H9 (cell line): Measurements from ENCODE around the gene C19orf47. TPM values are rescaled to one million over a fixed set of nuclear protein-coding genes. Genes with fewer than 3 reads are reported as not detected.

Experiments used
- DNase-seq: peaks from one replicate; pipeline ENCODE4 v3.0.0-alpha.2; 2017
- H2AFZ ChIP-seq: one replicate; pipeline ENCODE4 v1.6.1; 2013; ENCODE audit warnings: mild to moderate bottlenecking, low read length, control low read depth, moderate library complexity
- H2AK5ac ChIP-seq: 2 replicates; pipeline ENCODE4 v1.6.1; 2013; ENCODE audit warnings: low read length, control low read depth, mixed read lengths; ENCODE audit not compliant: insufficient read length
- H2BK120ac ChIP-seq: one replicate; pipeline ENCODE4 v1.6.1; 2013; ENCODE audit warnings: low read depth, mild to moderate bottlenecking, low read length, control low read depth, inconsistent platforms; ENCODE audit not compliant: poor library complexity, severe bottlenecking
- H2BK12ac ChIP-seq: 2 replicates; pipeline ENCODE4 v1.6.1; 2013; ENCODE audit warnings: low read length, control low read depth, mixed read lengths, low read depth; ENCODE audit not compliant: insufficient read length
- H2BK15ac ChIP-seq: 2 replicates; pipeline ENCODE4 v1.6.1; 2013; ENCODE audit warnings: low read depth, low read length, control low read depth
- H2BK20ac ChIP-seq: one replicate; pipeline ENCODE4 v1.6.1; 2013; ENCODE audit warnings: low read depth, mild to moderate bottlenecking, low read length, control low read depth, inconsistent platforms; ENCODE audit not compliant: poor library complexity, severe bottlenecking
- H2BK5ac ChIP-seq: 2 replicates; pipeline ENCODE4 v1.6.1; 2013; ENCODE audit warnings: low read length, control low read depth, mixed read lengths; ENCODE audit not compliant: insufficient read length
- H3K14ac ChIP-seq: 2 replicates; pipeline ENCODE4 v1.6.1; 2013; ENCODE audit warnings: low read length, control low read depth; ENCODE audit not compliant: insufficient read depth
- H3K18ac ChIP-seq: 2 replicates; pipeline ENCODE4 v1.6.1; 2013; ENCODE audit warnings: low read depth, mild to moderate bottlenecking, mixed read lengths, low read length, control low read depth; ENCODE audit not compliant: insufficient read length
- H3K23ac ChIP-seq: 2 replicates; pipeline ENCODE4 v1.6.1; 2013; ENCODE audit warnings: low read length, control low read depth, mixed read lengths, low read depth; ENCODE audit not compliant: insufficient read length
- H3K23me2 ChIP-seq: 2 replicates; pipeline ENCODE4 v1.6.1; 2013; ENCODE audit warnings: low read depth, mild to moderate bottlenecking, mixed read lengths, low read length, control low read depth; ENCODE audit not compliant: insufficient read length, poor library complexity, severe bottlenecking
- H3K27ac ChIP-seq: 2 replicates; pipeline ENCODE4 v1.5.1; 2013; ENCODE audit warnings: low read length, control low read depth, mixed read lengths, low read depth; ENCODE audit not compliant: insufficient read length
- H3K27me3 ChIP-seq: 2 replicates; pipeline ENCODE4 v1.6.1; 2013; ENCODE audit warnings: low read length, control low read depth, inconsistent platforms; ENCODE audit not compliant: insufficient read depth
- H3K4ac ChIP-seq: 2 replicates; pipeline ENCODE4 v1.6.1; 2013; ENCODE audit warnings: low read depth, mild to moderate bottlenecking, control low read depth, inconsistent platforms, low read length, moderate library complexity
- H3K4me1 ChIP-seq: 2 replicates; pipeline ENCODE4 v1.6.1; 2013; ENCODE audit warnings: low read length, control low read depth, inconsistent platforms; ENCODE audit not compliant: insufficient read depth
- H3K4me2 ChIP-seq: 2 replicates; pipeline ENCODE4 v1.6.1; 2013; ENCODE audit warnings: low read length, control low read depth, mixed read lengths; ENCODE audit not compliant: insufficient read length, insufficient read depth
- H3K56ac ChIP-seq: 2 replicates; pipeline ENCODE4 v1.6.1; 2013; ENCODE audit warnings: low read depth, mild to moderate bottlenecking, mixed read lengths, low read length, control low read depth; ENCODE audit not compliant: insufficient read length
- H3K79me1 ChIP-seq: 2 replicates; pipeline ENCODE4 v1.6.1; 2013; ENCODE audit warnings: low read depth, mild to moderate bottlenecking, moderate library complexity, low read length, control low read depth, inconsistent platforms; ENCODE audit not compliant: insufficient read depth, poor library complexity, severe bottlenecking
- H3K79me2 ChIP-seq: 2 replicates; pipeline ENCODE4 v1.6.1; 2013; ENCODE audit warnings: low read length, control low read depth, inconsistent platforms; ENCODE audit not compliant: insufficient read depth
- H3K9ac ChIP-seq: 2 replicates; pipeline ENCODE4 v1.6.1; 2013; ENCODE audit warnings: low read length, control low read depth, mixed read lengths; ENCODE audit not compliant: insufficient read length; ENCODE audit errors: extremely low read depth
- H3K9me3 ChIP-seq: one replicate; pipeline ENCODE4 v1.6.1; 2013; ENCODE audit warnings: low read depth, low read length, inconsistent platforms; ENCODE audit not compliant: control insufficient read depth
- H3T11ph ChIP-seq: one replicate; pipeline ENCODE4 v1.6.1; 2013; ENCODE audit warnings: mild to moderate bottlenecking, low read length, control low read depth, inconsistent platforms
- H4K20me1 ChIP-seq: one replicate; pipeline ENCODE4 v1.6.1; 2013; ENCODE audit not compliant: control insufficient read depth, insufficient read length, insufficient read depth
- H4K5ac ChIP-seq: 2 replicates; pipeline ENCODE4 v1.6.1; 2013; ENCODE audit warnings: low read depth, mild to moderate bottlenecking, mixed read lengths, low read length, control low read depth; ENCODE audit not compliant: insufficient read length
- H4K8ac ChIP-seq: replicated peaks from 2 replicates; pipeline ENCODE4 v1.6.1; 2013; ENCODE audit warnings: low read length, control low read depth, mixed read lengths, low read depth; ENCODE audit not compliant: insufficient read length
- H4K91ac ChIP-seq: 2 replicates; pipeline ENCODE4 v1.6.1; 2013; ENCODE audit warnings: low read depth, mild to moderate bottlenecking, moderate library complexity, mixed read lengths, low read length, control low read depth; ENCODE audit not compliant: insufficient read length
- H3K27ac Mint-ChIP-seq, 3 experiments: 2 replicates in 2 of 3; 3 replicates in 1 of 3; pipeline ENCODE4 v1.8.0; 2020 to 2021; ENCODE audit warnings: mixed read lengths in 3 of 3, mild to moderate bottlenecking in 1 of 3, moderate library complexity in 1 of 3
- H3K27me3 Mint-ChIP-seq: 2 replicates; pipeline ENCODE4 v1.8.0; 2021; ENCODE audit warnings: low read depth, mild to moderate bottlenecking, moderate library complexity, mixed read lengths
- H3K36me3 Mint-ChIP-seq, 3 experiments: 2 replicates in 2 of 3; 3 replicates in 1 of 3; pipeline ENCODE4 v1.8.0; 2020 to 2021; ENCODE audit warnings: low read depth in 3 of 3, mixed read lengths in 3 of 3; ENCODE audit not compliant: insufficient read depth in 1 of 3
- H3K4me1 Mint-ChIP-seq, 2 experiments: 2 replicates each; pipeline ENCODE4 v1.8.0; 2020; ENCODE audit warnings: mixed read lengths in 2 of 2
- H3K4me3 Mint-ChIP-seq, 2 experiments: 2 replicates in 1 of 2; 3 replicates in 1 of 2; pipeline ENCODE4 v1.8.0; 2020 to 2021; ENCODE audit warnings: mild to moderate bottlenecking in 2 of 2, mixed read lengths in 2 of 2, moderate library complexity in 1 of 2
- H3K9me3 Mint-ChIP-seq, 2 experiments: 2 replicates in 1 of 2; 3 replicates in 1 of 2; pipeline ENCODE4 v1.8.0; 2020; ENCODE audit warnings: mild to moderate bottlenecking in 2 of 2, mixed read lengths in 2 of 2, moderate library complexity in 1 of 2
- CTCF ChIP-seq: fragments of 200-600 bp; sonication (generic); conservative IDR thresholded peaks from 3 replicates; pipeline ENCODE4 v1.8.0; 2021; ENCODE audit warnings: antibody characterized with exemption, mild to moderate bottlenecking
- WGBS: extraction: QIAGEN DNeasy Blood & Tissue Kit; methylation state at CpG from one replicate; pipeline ENCODE4 v1.1.7; 2013; ENCODE audit warnings: missing lambda C conversion rate, low lambda C conversion rate, mixed read lengths; ENCODE audit not compliant: insufficient read length; ENCODE audit errors: extremely low coverage; 5-methylcytosine and 5-hydroxymethylcytosine counted together
- total RNA-seq: library from RNA; stranded (reverse); gene quantifications from 2 replicates; pipeline ENCODE4 v1.2.1, GENCODE V29; 2021

C19orf47 gene
- total RNA-seq, 1 experiment from 2014 or later, result 19.4 TPM

- Histone ChIP-seq H2BK120ac (no peak overlapping the region), H3K56ac (no peak overlapping the region), H3K14ac (no peak overlapping the region), H3K4ac (no peak overlapping the region), H2AK5ac (no peak overlapping the region), H3K9me3 (no peaks in the 10 kb centered on the region), H3K23ac (no peak overlapping the region), H3K18ac (no peak overlapping the region), H3K4me2 (peak overlapping the region; percentile 78), H4K91ac (no peak overlapping the region), H3K9ac (peak overlapping the region; percentile 61), H4K5ac (no peak overlapping the region), H3T11ph (no peak overlapping the region), H2AFZ (no peak overlapping the region), H3K27ac (no peak overlapping the region), H2BK12ac (no peak overlapping the region), H4K8ac (no peak overlapping the region), H3K27me3 (no peaks in the 10 kb centered on the region), H4K20me1 (no peaks in the 10 kb centered on the region), H3K79me2 (no peaks in the 10 kb centered on the region), H2BK5ac (no peak overlapping the region), H2BK15ac (no peak overlapping the region), H3K4me1 (no peaks in the 10 kb centered on the region), H3K23me2 (peaks cover 6% of the 10 kb centered on the region), H3K79me1 (no peaks in the 10 kb centered on the region), H2BK20ac (no peak overlapping the region)
- Mint-ChIP-seq H3K27ac (peak overlapping the region; percentile 33 to 75 (median 37); a peak in 6 of 7 replicates), H3K4me3 (peak overlapping the region; percentile 76 to 93), H3K36me3 (no peaks in the 10 kb centered on the region), H3K9me3 (peaks cover 0 to 3% of the 10 kb centered on the region in 2 experiments; a peak in 1 of 5 replicates), H3K27me3 (no peaks in the 10 kb centered on the region), H3K4me1 (peaks cover 12 to 16% of the 10 kb centered on the region in 2 experiments)
- no peak for DNase-seq
- TF ChIP-seq CTCF, result no peak
- no CpG with 5 or more reads among the region's 17 CpGs for WGBS
Measured at GRCh38 chr19:40348961-40349507, 837 bp upstream of the C19orf47 start.
